Ishikawa (cell line): Measurements from ENCODE around the gene NAV3.

Experiments used
- CEBPB ChIP-seq: IDR thresholded peaks from 2 replicates; pipeline ENCODE4 v1.6.1; 2012
- CREB1 ChIP-seq: IDR thresholded peaks from 2 replicates; pipeline ENCODE4 v1.6.1; 2012; ENCODE audit warnings: low read depth
- EGR1 ChIP-seq: IDR thresholded peaks from 2 replicates; pipeline ENCODE4 v1.6.1; 2012
- EP300 ChIP-seq: IDR thresholded peaks from 2 replicates; pipeline ENCODE4 v1.6.1; 2012; ENCODE audit warnings: borderline replicate concordance
- FOXM1 ChIP-seq: IDR thresholded peaks from 2 replicates; pipeline ENCODE4 v1.6.1; 2012; ENCODE audit warnings: low read depth, borderline replicate concordance
- NFIC ChIP-seq: IDR thresholded peaks from 2 replicates; pipeline ENCODE4 v1.6.1; 2012
- RAD21 ChIP-seq: IDR thresholded peaks from 2 replicates; pipeline ENCODE4 v1.6.1; 2012; ENCODE audit warnings: low read depth
- REST ChIP-seq: IDR thresholded peaks from 2 replicates; pipeline ENCODE4 v1.6.1; 2012; ENCODE audit warnings: low read depth, mild to moderate bottlenecking
- TAF1 ChIP-seq: IDR thresholded peaks from 2 replicates; pipeline ENCODE4 v1.6.1; 2012; ENCODE audit warnings: low read depth, mild to moderate bottlenecking
- TCF12 ChIP-seq: IDR thresholded peaks from 2 replicates; pipeline ENCODE4 v1.6.1; 2012; ENCODE audit warnings: low read depth
- TEAD4 ChIP-seq: IDR thresholded peaks from 2 replicates; pipeline ENCODE4 v1.6.1; 2012
- USF1 ChIP-seq: IDR thresholded peaks from 2 replicates; pipeline ENCODE4 v1.6.1; 2012
- YY1 ChIP-seq: IDR thresholded peaks from 2 replicates; pipeline ENCODE4 v1.6.1; 2012; ENCODE audit warnings: low read depth
- ZBTB7A ChIP-seq: IDR thresholded peaks from 2 replicates; pipeline ENCODE4 v1.6.1; 2012; ENCODE audit warnings: low read depth
- TF ChIP-seq, protein P1 (sequence below): IDR thresholded peaks from 2 replicates; pipeline ENCODE4 v1.6.1; 2012

Gene NAV3

GRCh38 chr12:77834618-77835017 is 3.9 kb downstream of the NAV3 start:
- TF ChIP-seq REST: no peak
- TF ChIP-seq USF1: no peak
- no peak for TF ChIP-seq CREB1
- TF ChIP-seq TEAD4: no peak
- TF ChIP-seq CEBPB: no peak
- TF ChIP-seq ZBTB7A: no peak
- TF ChIP-seq YY1: no peak
- no peak for TF ChIP-seq FOXM1
- no peak for TF ChIP-seq NFIC
- no peak for TF ChIP-seq TAF1
- TF ChIP-seq RAD21: no peak
- no peak for TF ChIP-seq EGR1
- no peak for TF ChIP-seq TCF12
- TF ChIP-seq, protein P1, sequence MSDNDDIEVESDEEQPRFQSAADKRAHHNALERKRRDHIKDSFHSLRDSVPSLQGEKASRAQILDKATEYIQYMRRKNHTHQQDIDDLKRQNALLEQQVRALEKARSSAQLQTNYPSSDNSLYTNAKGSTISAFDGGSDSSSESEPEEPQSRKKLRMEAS: no peak
- TF ChIP-seq EP300: no peak

GRCh38 chr12:77835969-77836368 is 5.3 kb downstream of the NAV3 start:
- TF ChIP-seq CEBPB (no peak), EGR1 (no peak)
- TF ChIP-seq, protein P1: no peak

- TF ChIP-seq TEAD4: no peak
- TF ChIP-seq EP300: no peak
- no peak for TF ChIP-seq REST
- TF ChIP-seq FOXM1: no peak
- TF ChIP-seq, protein P1: no peak
- no peak for TF ChIP-seq CEBPB
- TF ChIP-seq ZBTB7A: no peak
- no peak for TF ChIP-seq USF1
- TF ChIP-seq TAF1: no peak
- no peak for TF ChIP-seq TCF12
These were observed 7.2 kb downstream of the NAV3 start for GRCh38 chr12:77837876-77838291.

- TF ChIP-seq TEAD4: no peak
- no peak for TF ChIP-seq REST
- no peak for TF ChIP-seq EGR1
- no peak for TF ChIP-seq ZBTB7A
- TF ChIP-seq YY1: no peak
- no peak for TF ChIP-seq USF1
- no peak for TF ChIP-seq TAF1
These were observed 10.8 kb downstream of the NAV3 start for GRCh38 chr12:77841521-77841920.

DNA sequence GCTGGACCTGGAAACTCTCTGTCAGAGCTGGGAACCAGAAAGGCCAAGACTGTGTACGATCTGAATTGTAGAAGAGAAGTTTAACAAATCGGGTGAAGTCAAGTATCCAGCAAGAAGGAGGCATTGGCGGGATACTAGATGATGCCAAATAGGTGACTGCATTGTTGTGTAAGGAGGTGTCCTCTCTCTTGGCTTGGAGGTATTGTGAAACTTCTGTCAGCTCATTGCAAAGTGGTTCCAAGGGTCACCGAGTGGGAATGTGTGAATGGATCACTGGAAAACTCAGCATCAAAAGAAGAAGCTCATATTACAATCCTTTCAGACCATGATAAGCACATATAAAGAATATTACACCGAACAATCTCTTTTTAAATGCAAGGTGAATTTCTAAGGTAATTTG is 11.7 kb downstream of the NAV3 start:
- no peak for TF ChIP-seq TEAD4
- TF ChIP-seq CREB1: no peak
- TF ChIP-seq, protein P1: no peak
- TF ChIP-seq EGR1: no peak
- TF ChIP-seq YY1: no peak
- TF ChIP-seq ZBTB7A: no peak
- TF ChIP-seq EP300: no peak
- TF ChIP-seq REST: no peak
- no peak for TF ChIP-seq RAD21
- no peak for TF ChIP-seq TAF1
